GM20000 (cell line): ENCODE measurements around the gene CTR9.

ENCODE experiments used
- DNase-seq: peaks from one replicate; pipeline ENCODE4 v3.0.0; 2012; ENCODE audit warnings: low spot score
- TF ChIP-seq, protein P1 (sequence below): IDR thresholded peaks from 2 replicates; pipeline ENCODE4 v1.5.1; 2012; ENCODE audit warnings: mild to moderate bottlenecking, control low read depth; ENCODE audit errors: extremely low read depth, missing control alignments

Gene CTR9

GRCh38 chr11:10728789-10729472 lies 22.1 kb upstream of the CTR9 start:
- DNase-seq: no peak
- TF ChIP-seq, protein P1, sequence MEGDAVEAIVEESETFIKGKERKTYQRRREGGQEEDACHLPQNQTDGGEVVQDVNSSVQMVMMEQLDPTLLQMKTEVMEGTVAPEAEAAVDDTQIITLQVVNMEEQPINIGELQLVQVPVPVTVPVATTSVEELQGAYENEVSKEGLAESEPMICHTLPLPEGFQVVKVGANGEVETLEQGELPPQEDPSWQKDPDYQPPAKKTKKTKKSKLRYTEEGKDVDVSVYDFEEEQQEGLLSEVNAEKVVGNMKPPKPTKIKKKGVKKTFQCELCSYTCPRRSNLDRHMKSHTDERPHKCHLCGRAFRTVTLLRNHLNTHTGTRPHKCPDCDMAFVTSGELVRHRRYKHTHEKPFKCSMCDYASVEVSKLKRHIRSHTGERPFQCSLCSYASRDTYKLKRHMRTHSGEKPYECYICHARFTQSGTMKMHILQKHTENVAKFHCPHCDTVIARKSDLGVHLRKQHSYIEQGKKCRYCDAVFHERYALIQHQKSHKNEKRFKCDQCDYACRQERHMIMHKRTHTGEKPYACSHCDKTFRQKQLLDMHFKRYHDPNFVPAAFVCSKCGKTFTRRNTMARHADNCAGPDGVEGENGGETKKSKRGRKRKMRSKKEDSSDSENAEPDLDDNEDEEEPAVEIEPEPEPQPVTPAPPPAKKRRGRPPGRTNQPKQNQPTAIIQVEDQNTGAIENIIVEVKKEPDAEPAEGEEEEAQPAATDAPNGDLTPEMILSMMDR: no peak

DNA sequence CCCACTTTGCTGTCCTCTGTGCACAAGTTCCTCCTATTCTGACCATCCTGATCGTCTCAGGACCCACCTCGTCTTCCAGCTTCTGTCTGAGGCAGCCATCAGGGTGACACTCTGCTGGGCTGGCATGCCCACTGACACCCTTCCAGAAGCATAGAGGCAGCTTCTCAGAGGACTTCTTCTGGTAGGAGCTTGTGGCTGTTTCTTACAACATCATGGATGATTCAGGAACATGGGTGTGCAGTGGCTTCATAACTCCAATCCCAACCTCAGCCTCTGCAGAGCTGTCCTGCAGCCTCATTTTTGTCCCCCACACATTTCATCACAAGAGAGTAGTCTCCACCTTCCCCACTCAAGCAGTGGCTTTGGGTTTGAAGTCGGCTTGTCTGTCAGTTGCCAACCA lies 20.9 kb upstream of the CTR9 start:
- DNase-seq: no peak
- TF ChIP-seq, protein P1: no peak

- DNase-seq: no peak
These were observed 19.9 kb upstream of the CTR9 start for GRCh38 chr11:10731064-10731680.

DNA sequence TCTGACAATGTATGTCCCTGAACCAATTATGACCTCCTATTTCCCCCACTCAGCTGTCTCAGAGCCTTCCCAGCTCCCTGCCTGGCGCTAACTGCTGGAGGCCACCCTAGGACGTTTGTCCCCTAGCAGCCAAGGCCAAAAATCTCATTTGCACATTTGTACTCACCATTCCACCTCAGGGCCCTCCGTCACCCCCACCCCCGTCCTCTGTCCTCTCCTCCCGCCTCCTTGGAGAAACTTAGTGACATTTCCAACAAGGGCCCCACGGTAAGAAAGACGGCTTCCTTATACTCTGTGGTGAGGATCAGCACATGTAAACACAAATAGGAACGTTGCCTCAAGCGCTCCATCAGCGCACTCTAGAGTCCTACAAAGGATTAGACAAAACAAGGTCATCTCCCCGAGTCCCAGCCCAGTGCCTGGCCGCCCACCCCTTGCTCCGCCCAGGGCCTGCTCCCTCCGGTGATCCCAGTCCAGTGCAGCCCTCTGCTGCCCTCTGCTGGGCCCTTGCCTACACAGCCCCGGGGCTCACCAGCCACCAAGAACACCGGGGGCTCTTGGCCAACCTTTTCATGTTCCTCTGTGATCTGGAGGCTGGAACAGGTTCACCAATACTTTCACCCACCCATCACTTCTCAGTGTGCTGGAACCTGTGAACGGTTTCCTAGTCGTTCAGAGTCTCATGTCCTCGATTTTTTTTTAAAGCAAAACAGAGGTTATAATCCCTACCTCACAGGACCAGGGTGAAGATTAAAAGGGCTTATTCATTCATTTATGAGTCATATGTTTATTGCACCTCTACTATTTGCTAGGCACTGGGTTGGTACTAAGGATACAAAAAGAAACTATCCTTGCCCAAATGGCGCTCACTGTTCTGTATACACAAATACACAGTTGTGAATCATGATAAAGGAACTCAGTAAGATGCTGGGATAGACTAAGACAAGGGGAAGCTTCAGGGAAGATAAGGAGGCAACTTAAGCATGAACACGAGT lies 15.3 kb upstream of the CTR9 start:
- TF ChIP-seq, protein P1: peak; percentile 92
- DNase-seq: peak; percentile 88

More at GRCh38 chr11:10731064-10731680, 19.9 kb upstream of the CTR9 start:
- TF ChIP-seq, protein P1: no peak

DNA sequence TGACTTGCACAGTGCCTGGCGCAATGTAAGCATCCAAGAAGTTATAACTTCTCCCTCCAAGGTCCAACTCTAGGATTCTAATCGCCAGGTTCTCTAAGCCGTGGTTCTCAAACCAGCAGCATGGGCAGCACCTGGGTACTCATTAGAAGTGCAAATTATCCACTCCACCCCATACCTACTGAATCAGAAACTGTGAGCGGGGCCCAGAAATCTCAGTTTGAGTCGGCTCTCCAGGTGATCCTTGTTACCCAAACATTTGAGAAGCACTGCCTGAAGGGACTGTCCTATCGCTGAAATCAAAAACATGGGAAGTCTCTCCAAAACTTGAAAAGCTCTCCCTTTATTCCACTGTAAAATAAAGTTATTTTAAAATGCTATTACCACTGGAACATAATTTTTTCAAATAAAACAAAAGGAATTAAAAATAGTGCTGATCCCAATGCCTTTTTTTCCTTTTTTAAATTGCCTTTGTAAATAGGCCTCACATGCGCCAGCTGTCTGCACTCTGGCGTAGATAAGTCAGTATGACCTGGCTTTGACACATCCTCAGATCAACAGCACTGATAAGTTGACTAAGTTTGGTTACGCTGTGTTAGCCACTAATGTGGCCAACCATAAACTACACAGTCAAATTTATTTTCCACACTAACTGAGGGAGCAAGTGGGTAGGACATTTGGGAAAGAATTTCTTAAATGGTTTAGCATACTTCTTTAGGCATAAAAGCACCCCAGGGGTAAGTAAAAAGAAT lies 8.4 kb upstream of the CTR9 start:
- TF ChIP-seq, protein P1: no peak
- no peak for DNase-seq

DNA sequence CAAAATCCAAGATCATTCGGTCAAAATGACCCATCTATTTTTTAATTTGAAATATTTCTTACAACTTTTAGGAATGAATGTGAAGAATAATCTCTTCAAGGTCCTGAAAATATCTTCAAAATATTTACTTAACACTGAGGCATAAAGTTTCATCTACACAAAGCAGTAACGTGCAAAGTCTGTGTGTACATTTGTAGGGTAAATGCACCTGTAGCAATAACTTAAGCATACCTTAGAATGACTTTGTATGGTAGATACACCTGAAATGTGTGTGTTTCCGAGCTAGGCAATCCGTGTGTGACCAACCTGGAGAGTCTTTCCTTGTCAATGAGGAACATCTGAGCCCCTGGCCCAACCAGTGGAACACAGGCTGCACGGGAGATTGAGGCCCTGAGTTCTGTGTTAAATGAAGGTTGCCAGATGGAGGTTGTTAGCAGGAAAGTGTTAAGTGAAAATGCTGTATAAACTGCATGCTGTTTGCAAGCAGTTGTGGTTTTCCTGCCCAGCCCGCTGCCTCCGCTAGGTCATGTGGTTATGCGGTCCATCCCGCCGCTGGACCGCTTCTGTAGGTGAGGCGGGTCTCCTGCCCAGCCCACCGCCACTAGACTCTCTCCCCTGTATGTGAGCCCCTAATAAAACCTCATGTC lies 7.6 kb upstream of the CTR9 start:
- no peak for DNase-seq
- TF ChIP-seq, protein P1: no peak
